HS-5 (cell line): ENCODE data around the gene CD8B.

Experiments used
- DNase-seq: peaks from one replicate; pipeline ENCODE4 v3.0.0-alpha.2; 2012; ENCODE audit warnings: low read depth

The CD8B gene

DNA sequence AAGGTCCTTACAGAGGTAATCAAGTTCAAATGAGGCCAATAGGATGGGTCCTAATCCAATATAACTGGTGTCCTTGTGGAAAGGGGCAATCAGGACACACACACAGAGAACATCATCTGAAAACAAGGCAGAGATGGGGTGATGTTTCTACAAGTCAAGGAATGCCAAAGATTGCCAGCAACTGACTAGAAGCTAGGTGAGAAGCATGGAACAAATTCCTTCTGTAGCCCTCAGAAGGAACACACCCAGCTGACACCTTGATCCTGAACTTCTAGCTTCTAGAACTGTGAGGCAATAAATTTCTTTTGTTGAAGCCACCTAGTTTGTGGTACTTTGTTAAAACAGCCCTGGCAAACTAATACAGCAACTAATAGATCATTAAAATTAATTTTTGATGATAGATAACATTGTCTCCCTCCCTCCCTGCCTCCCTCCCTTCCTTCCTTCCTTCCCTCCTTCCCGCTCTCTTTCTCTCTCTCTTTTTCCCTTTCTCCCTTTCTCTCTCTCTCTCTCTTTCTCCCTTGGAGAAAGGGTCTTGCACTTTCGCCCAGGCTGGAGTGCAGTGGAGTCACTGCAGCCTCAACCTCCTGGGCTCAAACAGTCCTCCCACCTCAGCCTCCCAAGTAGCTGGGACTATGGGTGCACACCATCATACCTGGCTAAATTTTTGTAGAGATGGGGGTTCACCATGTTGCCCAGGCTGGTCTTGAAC lies 60.7 kb downstream of the CD8B start:
- DNase-seq: no peak

DNA sequence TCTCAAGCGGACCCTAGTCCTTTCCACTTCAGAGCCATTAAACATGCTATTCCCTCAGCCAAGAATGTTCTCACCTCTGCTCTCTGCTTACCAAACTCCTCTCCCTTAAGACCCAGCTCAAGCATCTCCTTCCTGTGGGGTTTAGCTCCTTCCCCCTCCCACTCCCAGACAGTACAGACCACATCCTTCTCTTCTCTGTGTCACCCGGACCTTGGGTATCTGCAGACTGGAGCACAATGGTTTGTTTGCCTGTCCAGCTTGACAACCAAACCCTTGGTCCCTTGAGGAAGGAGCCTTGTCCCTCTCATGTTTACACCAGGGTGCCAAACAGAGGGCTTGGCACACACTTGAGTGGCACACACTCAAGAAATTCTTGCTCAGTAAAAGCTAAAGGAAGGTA lies 66.8 kb downstream of the CD8B start:
- DNase-seq: no peak

DNA sequence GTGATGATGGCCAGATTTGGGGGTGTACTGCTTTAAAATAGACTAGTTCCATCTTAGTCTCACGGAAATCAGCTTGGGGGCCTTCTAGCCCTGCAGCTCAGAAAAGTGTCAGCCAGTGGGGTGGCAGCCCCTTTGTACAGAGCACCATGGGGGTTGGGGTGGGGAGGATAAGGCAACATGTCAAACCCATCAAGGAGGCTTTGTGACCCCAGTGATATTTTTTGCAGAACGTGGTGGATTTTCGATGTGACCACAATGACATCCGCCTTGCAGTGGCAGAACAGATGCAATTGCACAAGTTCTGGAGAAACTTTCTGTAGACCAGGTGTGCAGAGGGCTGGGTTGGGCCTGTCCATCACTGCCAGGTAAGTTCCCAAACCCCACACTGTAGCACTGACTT lies 67.9 kb downstream of the CD8B start:
- DNase-seq: no peak

DNA sequence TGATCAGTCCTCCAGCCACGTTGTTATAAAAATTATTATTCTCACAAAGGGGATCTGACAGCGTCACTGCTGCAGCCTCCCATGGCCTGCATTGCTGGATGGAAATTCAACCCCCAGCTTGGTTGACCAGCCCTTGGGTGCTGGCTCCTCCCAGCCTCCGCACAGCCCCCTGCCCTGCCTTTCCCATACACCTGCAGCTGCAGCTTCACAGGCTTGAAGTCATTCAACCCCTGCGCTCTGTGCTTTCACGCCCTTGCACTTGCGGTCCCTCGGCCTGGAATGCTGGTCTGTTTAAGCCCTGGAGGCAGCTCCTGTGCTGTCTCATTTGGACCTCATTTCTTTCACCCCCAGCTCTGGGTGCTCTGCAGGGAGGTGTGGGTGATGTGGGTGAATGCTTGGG lies 70.1 kb downstream of the CD8B start:
- DNase-seq: no peak

DNA sequence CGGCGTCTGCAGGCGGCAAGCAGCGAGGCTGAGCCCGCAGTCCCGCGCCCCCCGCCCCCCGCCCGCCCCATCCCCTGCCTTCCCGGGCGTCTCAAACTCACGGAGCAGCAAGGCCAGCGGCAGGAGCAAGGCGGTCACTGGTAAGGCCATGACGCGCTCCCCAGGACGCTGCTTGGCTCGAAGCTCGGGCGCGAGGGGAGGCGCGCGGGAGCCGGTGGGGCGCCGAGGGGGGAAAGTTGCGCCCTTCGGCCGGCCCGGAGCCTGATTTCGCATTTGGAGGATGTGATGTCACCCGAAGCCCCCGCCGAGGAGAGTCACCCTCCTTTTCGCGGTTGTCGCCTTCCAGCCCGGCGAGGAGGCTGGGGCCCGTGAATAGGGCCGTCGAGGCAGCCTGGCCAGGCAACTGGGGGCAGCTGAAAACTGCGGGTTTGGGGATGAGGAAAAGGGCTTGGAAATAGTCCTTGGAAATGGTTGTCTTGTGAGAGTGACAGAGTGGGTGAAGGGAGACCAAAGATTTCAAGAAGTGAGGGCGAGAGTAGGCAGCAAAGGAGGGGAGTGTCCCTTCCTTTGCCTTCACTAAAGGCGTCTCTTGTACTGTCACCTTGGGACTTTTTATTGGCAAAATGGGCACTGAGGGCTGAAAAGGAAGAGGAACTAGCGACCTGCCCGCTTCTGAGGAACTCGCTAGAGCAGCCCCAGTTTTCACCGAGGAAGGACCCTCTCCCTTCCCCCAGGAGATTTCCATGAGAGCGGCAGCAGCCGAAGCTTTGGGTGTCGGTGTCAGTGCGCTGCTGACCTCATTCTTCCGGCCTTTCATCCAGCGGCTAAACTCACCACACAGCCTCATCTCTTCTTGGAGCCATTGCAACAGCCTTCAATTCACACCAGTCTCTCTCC lies 70.8 kb downstream of the CD8B start, which contains the start of gene CD8A:
TSS of gene CD8A (minus strand) at position 238 of the 897 bp plus-strand sequence. CDS start at position 150, 88 bp downstream.
- DNase-seq: no peak

DNA sequence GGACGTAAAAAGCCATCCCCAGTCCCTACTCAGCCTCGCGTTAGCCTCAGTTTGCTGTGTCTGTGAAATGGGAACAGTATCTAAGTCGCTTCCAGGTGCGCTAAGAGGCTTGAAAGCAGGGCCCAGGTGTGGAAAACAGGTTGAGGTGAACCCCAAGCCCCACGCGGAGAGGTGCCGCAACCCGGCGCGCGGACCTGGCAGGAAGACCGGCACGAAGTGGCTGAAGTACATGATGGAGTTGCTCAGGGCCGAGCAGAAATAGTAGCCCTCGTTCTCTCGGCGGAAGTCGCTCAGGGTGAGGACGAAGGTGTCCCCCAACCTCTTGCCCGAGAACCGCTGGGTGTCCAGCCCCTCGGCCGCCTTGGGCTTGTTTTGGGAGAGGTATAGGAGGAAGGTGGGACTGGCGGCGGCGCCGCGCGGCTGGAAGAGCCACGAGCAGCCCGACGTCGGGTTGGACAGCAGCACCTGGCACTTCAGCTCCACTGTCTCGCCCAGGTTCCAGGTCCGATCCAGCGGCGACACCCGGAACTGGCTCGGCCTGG lies 71.5 kb downstream of the CD8B start:
- no peak for DNase-seq

DNA sequence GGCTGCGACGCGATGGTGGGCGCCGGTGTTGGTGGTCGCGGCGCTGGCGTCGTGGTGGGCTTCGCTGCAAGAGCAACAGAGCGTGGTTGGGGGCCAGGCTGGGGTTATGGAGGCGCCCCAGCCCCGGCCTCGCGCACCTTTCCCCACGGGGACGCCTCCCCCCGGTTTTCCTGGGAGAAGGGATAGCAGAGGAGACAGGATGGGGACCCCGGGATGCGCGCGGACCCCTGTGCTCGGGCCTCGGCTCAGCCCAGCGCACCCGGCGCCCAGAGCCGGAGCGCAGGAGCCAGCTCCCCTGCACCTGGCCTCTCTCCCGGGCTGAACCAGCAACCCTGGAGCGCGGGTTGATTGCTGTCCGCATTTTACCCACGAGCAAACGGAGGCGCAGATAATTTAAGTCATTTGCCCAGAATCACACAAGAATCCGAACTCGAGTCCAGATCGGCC lies 72.0 kb downstream of the CD8B start:
- no peak for DNase-seq

DNA sequence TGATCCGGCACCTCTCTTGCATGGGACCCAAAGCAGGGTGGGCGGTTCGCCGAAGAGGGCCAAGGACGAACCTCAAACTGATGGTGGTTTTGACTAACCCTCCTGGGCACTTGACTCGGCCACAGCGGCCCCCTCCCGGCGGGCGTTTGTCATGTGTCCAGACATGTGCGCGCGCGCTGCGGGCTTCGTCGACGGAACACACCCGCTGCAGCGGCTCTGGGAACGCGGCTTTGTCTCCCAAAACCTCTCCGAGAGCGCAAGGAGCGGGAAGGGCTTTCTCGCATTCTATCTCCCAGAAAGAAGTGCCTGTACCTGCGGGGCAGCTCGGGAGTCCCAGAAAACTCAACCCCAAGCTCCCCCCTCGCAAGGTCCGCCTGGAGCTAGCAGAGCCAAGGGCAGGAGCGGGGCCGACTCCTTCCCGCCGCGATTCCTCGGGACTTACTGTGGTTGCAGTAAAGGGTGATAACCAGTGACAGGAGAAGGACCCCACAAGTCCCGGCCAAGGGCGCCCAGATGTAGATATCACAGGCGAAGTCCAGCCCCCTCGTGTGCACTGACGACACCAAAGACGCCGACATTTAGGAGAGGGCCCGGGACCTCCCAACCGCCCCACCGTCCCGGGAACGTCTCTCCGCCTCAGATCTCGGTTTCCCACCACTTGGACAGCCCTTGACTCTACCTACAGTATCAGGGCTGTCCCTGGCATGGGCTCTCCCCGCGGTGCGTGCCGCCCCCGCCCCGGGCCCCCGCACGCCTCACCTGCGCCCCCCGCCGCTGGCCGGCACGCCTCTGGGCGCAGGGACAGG lies 72.6 kb downstream of the CD8B start:
- DNase-seq: no peak

DNA sequence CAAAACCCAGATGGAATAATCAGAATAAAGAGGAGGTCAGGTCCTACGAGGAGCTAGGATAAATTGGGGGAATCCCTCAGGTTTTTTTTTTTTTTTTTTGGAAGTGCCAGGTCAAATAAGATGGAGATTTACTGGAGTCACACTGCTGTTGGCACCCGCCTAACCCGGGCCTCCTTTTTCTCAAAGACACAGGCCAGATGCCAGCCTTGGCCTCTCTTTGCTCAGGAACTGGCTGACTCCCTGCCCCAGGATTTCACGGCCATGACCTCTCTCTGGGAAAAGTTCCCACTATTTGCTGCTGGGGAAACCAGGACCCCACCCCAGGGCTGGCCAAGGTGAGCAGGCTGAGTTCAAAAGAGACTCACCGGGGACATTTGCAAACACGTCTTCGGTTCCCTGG lies 73.5 kb downstream of the CD8B start:
- no peak for DNase-seq

DNA sequence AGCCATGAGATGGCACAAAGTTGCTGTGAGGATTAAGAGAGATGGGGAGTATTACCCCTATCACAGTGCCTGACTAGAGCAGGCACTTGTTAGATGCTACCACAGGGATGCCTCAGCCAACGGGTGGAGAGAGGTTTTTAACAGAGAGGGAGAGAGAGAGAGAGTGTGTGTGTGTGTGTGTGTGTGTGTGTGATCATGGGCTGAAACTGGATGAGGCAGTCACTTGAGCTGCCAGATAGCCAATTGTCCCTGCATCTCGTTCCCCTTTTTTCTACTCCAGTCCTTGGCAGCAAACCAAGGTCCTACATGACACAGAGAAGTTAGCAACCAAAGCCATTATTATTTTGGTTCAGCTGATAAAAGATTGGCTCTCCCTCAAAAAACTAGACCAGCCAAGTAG lies 74.0 kb downstream of the CD8B start:
- DNase-seq: no peak

DNA sequence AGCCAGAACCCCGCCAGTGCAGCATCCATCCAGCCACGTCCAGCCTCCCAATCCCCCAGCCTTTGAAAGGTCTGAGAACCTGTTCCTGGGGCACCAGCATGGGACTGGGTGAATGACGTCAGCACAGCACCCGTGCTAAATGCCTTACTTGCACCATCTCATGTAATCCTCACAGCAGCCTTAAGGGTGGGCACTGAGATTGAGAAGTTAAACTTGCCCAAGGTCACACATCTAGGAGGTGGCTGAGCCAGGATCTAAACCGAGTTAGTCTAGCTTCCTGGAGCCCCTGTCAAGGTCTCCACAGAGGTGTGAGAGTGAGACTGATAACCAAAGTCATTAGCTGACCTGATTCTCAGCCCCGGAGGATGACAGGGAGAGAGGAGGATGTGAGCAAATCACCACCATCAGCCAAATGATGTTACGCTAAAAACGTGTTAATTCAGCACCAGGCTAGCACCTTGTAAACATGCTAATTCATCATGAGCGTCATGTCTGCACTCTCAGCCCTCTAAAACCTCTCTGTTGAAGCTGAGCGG lies 75.6 kb downstream of the CD8B start:
- DNase-seq: no peak

DNA sequence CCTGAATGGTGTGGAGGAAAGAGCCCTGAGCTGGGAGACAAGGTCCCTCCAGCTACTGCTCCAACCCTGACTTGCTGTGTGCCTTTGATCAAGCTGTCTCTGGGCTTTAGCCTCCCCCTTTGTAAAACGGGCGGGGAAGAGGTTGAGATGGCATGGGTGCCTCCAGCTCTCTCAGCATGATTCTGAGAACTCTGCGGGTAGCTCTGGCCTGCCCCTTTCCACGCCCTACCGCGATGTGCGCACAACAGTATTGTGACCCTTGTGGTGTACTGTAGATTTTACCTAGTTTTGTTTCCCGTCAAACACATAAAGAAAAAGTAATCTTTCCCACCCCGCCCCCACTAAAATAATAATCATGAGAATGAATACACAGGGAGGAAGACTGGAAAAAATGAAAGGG lies 76.2 kb downstream of the CD8B start:
- DNase-seq: no peak

DNA sequence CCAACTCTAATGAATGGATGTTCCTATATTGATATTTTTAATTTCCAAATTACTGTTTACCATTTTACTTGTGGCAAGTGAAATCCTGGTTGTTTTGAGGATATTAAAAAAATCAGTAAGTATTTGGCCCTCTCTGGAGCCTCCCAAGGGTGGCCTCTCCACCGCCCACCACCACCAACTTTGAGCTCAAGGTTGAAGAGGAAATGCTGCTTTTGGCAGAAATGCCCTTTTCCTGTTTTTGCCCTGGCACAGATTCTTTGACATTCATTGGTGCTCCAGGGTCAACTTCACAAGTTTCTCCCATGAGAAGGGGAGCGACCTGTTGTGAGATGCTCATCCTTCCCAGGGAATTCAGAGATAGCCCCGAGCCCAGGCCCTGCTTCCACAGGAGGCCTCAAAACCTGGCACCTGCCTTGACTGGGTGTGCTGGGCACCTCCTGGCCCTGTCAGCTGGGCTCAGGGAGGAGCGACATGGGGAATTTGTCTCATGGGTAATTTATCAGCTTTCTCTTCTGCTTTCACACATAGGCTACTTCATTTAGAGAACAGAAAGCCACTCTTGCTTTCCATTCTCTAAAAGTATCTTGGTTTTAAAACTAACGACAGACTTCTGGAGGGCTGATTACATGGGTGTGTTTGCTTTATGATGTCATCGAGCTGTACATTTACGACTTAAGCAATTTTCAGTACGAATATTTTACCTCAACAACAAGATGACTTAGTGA lies 77.9 kb downstream of the CD8B start:
- DNase-seq: no peak

DNA sequence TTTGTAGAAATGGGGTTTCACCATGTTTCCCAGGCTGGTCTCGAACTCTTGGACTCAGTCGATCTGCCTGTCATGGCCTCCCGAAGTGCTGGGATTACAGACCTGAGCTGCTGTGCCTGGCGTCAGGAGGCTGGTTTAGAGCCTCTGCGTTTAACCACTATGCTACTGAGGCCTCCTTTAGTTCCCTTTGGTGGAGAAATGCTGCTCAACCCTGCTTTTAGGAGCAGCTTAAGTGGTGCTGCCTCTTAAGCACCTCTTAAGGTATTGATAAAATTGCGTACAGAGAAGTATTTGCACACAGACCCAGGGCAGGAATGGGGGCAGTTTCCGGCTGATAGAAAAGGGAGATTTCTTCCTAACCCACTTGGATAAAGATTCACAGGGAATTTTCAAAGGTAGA lies 78.9 kb downstream of the CD8B start:
- no peak for DNase-seq

DNA sequence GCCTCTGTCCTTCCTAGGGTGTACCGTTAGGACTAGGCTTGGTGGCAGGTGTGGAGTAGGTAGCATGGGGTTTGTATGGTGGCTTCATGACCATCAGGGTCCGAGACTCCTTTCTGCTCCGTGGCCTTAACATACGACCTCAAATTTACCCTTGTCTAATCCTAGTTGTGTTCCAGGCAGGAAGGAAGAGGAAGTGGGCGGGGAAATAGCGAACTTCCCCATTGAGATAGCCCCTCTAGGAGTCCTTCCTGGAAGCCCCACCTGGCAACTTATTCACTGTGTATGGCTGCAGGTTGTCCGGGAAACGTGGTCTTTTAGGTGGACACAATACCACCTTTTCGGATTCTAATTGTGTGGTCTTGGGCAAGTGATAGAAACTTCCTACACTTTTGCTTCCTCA lies 80.3 kb downstream of the CD8B start:
- DNase-seq: no peak

DNA sequence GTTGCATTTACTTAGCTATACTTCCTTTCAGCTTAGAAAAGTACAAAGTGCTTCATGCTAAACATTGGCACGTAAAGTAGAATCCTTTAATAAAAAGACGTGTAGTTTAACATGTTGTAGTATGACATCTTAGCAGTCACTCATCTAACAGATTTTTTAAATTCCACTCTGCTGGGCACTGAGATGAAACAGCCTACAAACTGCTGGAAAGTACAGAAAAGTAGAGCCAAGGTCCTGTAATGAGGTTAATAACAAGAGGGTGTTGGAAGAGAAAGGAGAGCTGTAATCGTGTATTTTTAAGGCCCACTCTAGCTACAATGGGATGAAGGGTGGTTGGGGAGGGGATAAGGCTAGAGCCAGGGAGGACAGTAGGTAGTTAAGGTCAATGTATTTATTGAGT lies 81.7 kb downstream of the CD8B start:
- DNase-seq: no peak

DNA sequence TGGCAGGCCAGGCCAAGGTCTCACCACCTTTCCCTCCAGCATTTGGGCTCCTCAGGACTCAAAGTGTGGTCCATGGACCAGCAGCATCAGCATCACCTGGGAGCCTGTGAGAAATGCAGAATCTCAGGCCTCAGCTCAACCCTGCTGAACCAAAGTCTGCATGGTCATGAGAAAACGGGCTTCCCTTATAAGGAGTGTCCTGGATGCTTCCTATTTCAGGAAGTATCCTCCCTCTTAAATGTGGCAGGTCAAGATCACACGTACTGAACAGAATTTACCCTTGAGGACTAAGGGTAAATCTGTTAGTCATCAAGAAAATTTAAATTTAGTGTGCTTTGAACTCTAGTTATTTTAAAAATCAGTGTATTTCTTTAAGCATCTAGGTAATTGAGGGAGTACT lies 82.7 kb downstream of the CD8B start:
- no peak for DNase-seq

DNA sequence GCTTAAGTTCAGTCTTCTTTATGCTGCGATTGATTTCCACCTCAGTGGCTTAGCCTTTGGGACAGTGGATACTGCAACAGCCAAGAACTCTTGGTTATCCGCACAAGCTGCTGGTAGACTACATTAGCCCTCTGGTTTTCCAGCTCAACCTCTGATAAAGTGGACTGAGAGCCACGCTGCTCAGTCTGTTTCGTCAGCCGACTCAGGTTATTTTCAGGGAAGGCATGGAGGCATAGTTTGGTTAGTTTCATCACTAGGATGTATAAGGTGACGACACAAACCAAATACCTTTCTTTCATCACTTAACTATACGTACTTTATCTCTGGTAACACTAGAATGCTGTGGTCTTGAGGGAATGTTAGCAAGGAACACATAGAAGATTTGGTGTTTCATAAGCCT lies 85.2 kb downstream of the CD8B start:
- no peak for DNase-seq

DNA sequence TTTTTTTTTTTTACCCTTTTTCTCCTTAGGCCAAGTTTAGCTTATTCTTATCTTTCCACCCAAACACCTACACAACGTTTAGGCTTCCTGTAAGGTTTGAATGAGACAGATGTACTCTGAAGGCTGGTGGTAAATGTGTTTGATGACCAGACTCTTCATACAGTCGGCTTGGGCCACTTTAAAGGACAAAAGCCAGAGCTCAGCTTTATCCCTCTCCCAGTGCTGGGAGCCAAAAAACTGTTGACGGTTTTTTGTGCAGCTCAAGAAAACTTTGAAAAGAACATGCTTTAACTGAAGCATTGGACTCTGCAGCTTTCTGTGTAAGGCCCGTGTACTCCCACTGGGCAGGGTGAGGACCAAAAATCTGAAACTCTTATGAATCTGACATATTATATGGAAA lies 86.3 kb downstream of the CD8B start:
- DNase-seq: no peak

DNA sequence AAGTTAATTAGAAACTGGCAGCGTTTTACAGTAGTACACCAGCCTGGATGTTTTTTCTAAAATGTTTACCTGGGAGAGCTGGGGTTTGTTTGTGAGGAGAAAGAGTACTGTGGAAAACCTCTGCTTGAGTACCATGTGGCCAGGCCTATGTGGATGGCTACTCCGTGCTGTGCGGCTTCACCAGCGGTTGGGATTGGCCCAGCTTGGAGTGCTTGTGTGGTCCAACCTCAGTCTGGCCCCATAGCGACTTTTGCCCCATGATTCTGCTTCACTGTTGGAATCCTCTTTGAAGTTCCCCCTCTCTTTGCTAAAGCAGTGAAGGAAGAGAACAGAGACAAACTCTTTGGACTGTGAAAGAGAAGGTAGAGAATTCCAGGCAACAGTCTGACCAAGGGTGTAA lies 86.8 kb downstream of the CD8B start:
- DNase-seq: no peak

DNA sequence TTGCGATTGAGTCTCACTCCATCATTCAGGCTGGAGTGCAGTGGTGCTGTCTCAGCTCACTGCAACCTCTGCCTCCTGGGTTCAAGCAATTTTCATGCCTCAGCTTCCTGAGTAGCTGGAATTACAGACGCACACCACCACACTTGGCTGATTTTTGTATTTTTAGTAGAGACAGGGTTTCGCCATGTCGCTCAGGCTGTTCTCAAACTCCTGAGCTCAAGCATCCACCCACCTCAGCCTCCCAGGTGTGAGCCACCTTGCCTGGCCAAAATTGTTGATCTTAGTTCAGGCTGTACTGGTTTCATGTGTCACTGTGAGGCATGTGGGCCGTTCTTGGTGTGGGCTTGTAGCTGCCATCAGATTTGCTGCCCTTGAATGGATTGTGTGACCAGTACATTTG lies 89.1 kb downstream of the CD8B start:
- DNase-seq: no peak
